ENCODE data around the gene ZNF24. TPM values are rescaled to one million over a fixed set of nuclear protein-coding genes. Genes with fewer than 3 reads are reported as not detected.
A peak's percentile ranks its signal among the peaks of the same experiment; 100 is the strongest.

Gene ZNF24
- total RNA-seq, 4 donors from 2014 or later: 12.7 to 34.5 (median 29.1) TPM

- in situ Hi-C loops (cut with MboI; ENCODE audit: low pct_ligation_motif_present in 1 of 4, low pct_unique_long_range_greater_than_20kb in 1 of 4, low sequenced_read_pairs in 3 of 4) (no loop called here), intact Hi-C loops (cut with DNase I; ENCODE audit: low total_unique reads) (no loop called here)
- peak; percentile 74 to 88 (median 87) for TF ChIP-seq POLR2AphosphoS5 (IDR thresholded peaks at IDR 0.05)
- TF ChIP-seq POLR2A (IDR thresholded peaks at IDR 0.05): peak; percentile 87
- TF ChIP-seq CTCF (IDR thresholded peaks at IDR 0.05): no peak
- TF ChIP-seq EP300 (IDR thresholded peaks at IDR 0.05; ENCODE audit: low read depth): no peak
- H3K27me3 ChIP-seq: no peaks in the 10 kb centered on the region
- no peaks in the 10 kb centered on the region for H3K36me3 ChIP-seq
- 0% methylated on average over 5 to 39 of the region's 41 CpGs for WGBS, 2 donors (ENCODE audit: low coverage in 1 of 2)
- H3K4me1 ChIP-seq: peaks cover 7 to 25% (median 10%) of the 10 kb centered on the region in 4 donors
- no peaks in the 10 kb centered on the region for H3K9me3 ChIP-seq
- peak within 1 kb of the TSS; percentile 60 to 72 (median 62) for H3K4me3 ChIP-seq
- peak; percentile 97 for DNase-seq
- peak within 1 kb of the TSS; percentile 82 to 89 (median 85) for H3K27ac ChIP-seq
Observed at GRCh38 chr18:35290094-35290735, 54.0 kb downstream of the ZNF24 start, which contains the start of gene ZSCAN30. TSS of gene ZSCAN30 (minus strand) at chr18:35290229. CDS start at chr18:35264352, 25,877 bp downstream.

- no peak for TF ChIP-seq CTCF (IDR thresholded peaks at IDR 0.05)
- TF ChIP-seq EP300 (IDR thresholded peaks at IDR 0.05; ENCODE audit: low read depth): no peak
- TF ChIP-seq POLR2A (IDR thresholded peaks at IDR 0.05): no peak
- TF ChIP-seq POLR2AphosphoS5 (IDR thresholded peaks at IDR 0.05): no peak
- 0 to 1% methylated on average over 7 to 8 of the region's 8 CpGs for WGBS, 2 donors (ENCODE audit: low coverage in 1 of 2)
- H3K4me3 ChIP-seq: peak overlapping the region; percentile 55 to 72 (median 62)
- H3K27me3 ChIP-seq: no peaks in the 10 kb centered on the region
- no peaks in the 10 kb centered on the region for H3K9me3 ChIP-seq
- intact Hi-C loops (cut with DNase I; ENCODE audit: low total_unique reads): no loop called here
- H3K36me3 ChIP-seq: no peaks in the 10 kb centered on the region
- peak; percentile 52 for DNase-seq
- in situ Hi-C loops (cut with MboI; ENCODE audit: low pct_ligation_motif_present in 1 of 4, low pct_unique_long_range_greater_than_20kb in 1 of 4, low sequenced_read_pairs in 3 of 4): no loop called here
- peaks cover 7 to 25% (median 10%) of the 10 kb centered on the region in 4 donors for H3K4me1 ChIP-seq
- peak overlapping the region; percentile 82 to 89 (median 85) for H3K27ac ChIP-seq
Observed at GRCh38 chr18:35289727-35290093, 54.5 kb downstream of the ZNF24 start.

- Histone ChIP-seq H3K36me3 (no peaks in the 10 kb centered on the region), H3K4me1 (peaks cover 7 to 25% (median 10%) of the 10 kb centered on the region in 4 donors), H3K4me3 (peak overlapping the region; percentile 55 to 72 (median 62)), H3K27ac (peak overlapping the region; percentile 82 to 89 (median 85)), H3K27me3 (no peaks in the 10 kb centered on the region), H3K9me3 (no peaks in the 10 kb centered on the region)
- in situ Hi-C loops (cut with MboI; ENCODE audit: low pct_ligation_motif_present in 1 of 4, low pct_unique_long_range_greater_than_20kb in 1 of 4, low sequenced_read_pairs in 3 of 4) (no loop called here), intact Hi-C loops (cut with DNase I; ENCODE audit: low total_unique reads) (no loop called here)
- WGBS, 2 donors (ENCODE audit: low coverage in 1 of 2): 6 to 9% methylated on average over 5 to 6 of the region's 6 CpGs
- TF ChIP-seq POLR2AphosphoS5 (IDR thresholded peaks at IDR 0.05) (no peak), POLR2A (IDR thresholded peaks at IDR 0.05) (no peak), EP300 (IDR thresholded peaks at IDR 0.05; ENCODE audit: low read depth) (no peak), CTCF (IDR thresholded peaks at IDR 0.05) (no peak)
- DNase-seq: no peak
Observed at GRCh38 chr18:35289293-35289692, 54.9 kb downstream of the ZNF24 start.

GRCh38 chr18:35284841-35285240, 59.4 kb downstream of the ZNF24 start:
- H3K4me1 ChIP-seq: peaks cover 0 to 9% (median 3%) of the 10 kb centered on the region in 4 donors
- no peaks in the 10 kb centered on the region for H3K27me3 ChIP-seq
- H3K4me3 ChIP-seq: no peak overlapping the region
- no peak overlapping the region for H3K27ac ChIP-seq
- no peak for TF ChIP-seq POLR2AphosphoS5 (IDR thresholded peaks at IDR 0.05)
- TF ChIP-seq EP300 (IDR thresholded peaks at IDR 0.05; ENCODE audit: low read depth): no peak
- TF ChIP-seq CTCF (IDR thresholded peaks at IDR 0.05): no peak
- TF ChIP-seq POLR2A (IDR thresholded peaks at IDR 0.05): no peak
- H3K36me3 ChIP-seq: no peaks in the 10 kb centered on the region
- intact Hi-C loops (cut with DNase I; ENCODE audit: low total_unique reads) (no loop called here), in situ Hi-C loops (cut with MboI; ENCODE audit: low pct_ligation_motif_present in 1 of 4, low pct_unique_long_range_greater_than_20kb in 1 of 4, low sequenced_read_pairs in 3 of 4) (no loop called here)
- no peak for DNase-seq
- WGBS, 2 donors (ENCODE audit: low coverage in 1 of 2): 92 to 100% methylated on average over 1 to 3 of the region's 3 CpGs
- H3K9me3 ChIP-seq: no peaks in the 10 kb centered on the region
